ENCODE measurements around the gene ATP5PO.

GRCh38 chr21:33916200-33916567 lies 580 bp upstream of the ATP5PO start:
- TF ChIP-seq ATF3 (IDR thresholded peaks at IDR 0.05) = no peak
- TF ChIP-seq RAD21 (IDR thresholded peaks at IDR 0.05) = no peak
- no peak for TF ChIP-seq MAX (IDR thresholded peaks at IDR 0.05)
- no peak for TF ChIP-seq CTCF (IDR thresholded peaks at IDR 0.05; ENCODE audit: low read depth, low read length, missing input control)
- no peak for TF ChIP-seq ZBTB33 (IDR thresholded peaks at IDR 0.05)
- TF ChIP-seq REST (IDR thresholded peaks at IDR 0.05) = no peak
- TF ChIP-seq SP1 (IDR thresholded peaks at IDR 0.05) = no peak
- TF ChIP-seq NR2F2 (IDR thresholded peaks at IDR 0.05) = no peak
- no peak for TF ChIP-seq TAF1 (conservative IDR thresholded peaks at IDR 0.05)
- TF ChIP-seq YY1 (IDR thresholded peaks at IDR 0.05) = no peak
- TF ChIP-seq RXRA (IDR thresholded peaks at IDR 0.05) = no peak
- no peak for TF ChIP-seq FOXA1 (IDR thresholded peaks at IDR 0.05)
- no peak for TF ChIP-seq JUND (IDR thresholded peaks at IDR 0.05)
- TF ChIP-seq GABPA (IDR thresholded peaks at IDR 0.05 in 1 of 2, conservative IDR thresholded peaks at IDR 0.05 in 1 of 2) = no peak

Measured in liver (tissue), 3 donors.